Kidney epithelial cell (primary cell): ENCODE results near the gene FBLN2. TPM values are rescaled to one million over a fixed set of nuclear protein-coding genes. Genes with fewer than 3 reads are reported as not detected.
"Not testable (repeated sequence)": the region's sequence is repeated elsewhere in the genome, so short reads cannot be mapped to it uniquely, and the experiment has no call there.

ENCODE experiments used
- DNase-seq: peaks from one replicate; pipeline ENCODE4 v3.0.0-alpha.2; 2010; ENCODE audit warnings: low read depth
- H3K27me3 ChIP-seq: 2 replicates; pipeline ENCODE4 v1.6.0; 2011; ENCODE audit warnings: low read length; ENCODE audit not compliant: control insufficient read depth, insufficient read depth
- H3K36me3 ChIP-seq: 2 replicates; pipeline ENCODE4 v1.5.1; 2011; ENCODE audit warnings: low read length; ENCODE audit not compliant: control insufficient read depth, insufficient read depth
- H3K4me3 ChIP-seq: 2 replicates; pipeline ENCODE4 v1.5.1; 2011; ENCODE audit warnings: low read depth, mild to moderate bottlenecking, control low read depth, low read length
- CTCF ChIP-seq: IDR thresholded peaks from 2 replicates; pipeline ENCODE4 v1.5.1; 2011; ENCODE audit warnings: mild to moderate bottlenecking, moderate library complexity, low read length, control low read depth, inconsistent platforms; ENCODE audit not compliant: insufficient read depth, poor library complexity, severe bottlenecking
- total RNA-seq: library from RNA; depleted of rRNA; stranded (reverse); fragments of >200 nt; gene quantifications from 2 replicates; pipeline ENCODE4 v1.2.3, GENCODE V29; 2015

The FBLN2 gene
- total RNA-seq, 1 donor from 2014 or later: 6.7 TPM

- H3K36me3 ChIP-seq: no peaks in the 10 kb centered on the region
- no peak for TF ChIP-seq CTCF
- no peak overlapping the region for H3K4me3 ChIP-seq
- DNase-seq: no peak
- H3K27me3 ChIP-seq: peaks cover 11% of the 10 kb centered on the region
Measured at GRCh38 chr3:13561967-13562366, 13.0 kb downstream of the FBLN2 start.

DNA sequence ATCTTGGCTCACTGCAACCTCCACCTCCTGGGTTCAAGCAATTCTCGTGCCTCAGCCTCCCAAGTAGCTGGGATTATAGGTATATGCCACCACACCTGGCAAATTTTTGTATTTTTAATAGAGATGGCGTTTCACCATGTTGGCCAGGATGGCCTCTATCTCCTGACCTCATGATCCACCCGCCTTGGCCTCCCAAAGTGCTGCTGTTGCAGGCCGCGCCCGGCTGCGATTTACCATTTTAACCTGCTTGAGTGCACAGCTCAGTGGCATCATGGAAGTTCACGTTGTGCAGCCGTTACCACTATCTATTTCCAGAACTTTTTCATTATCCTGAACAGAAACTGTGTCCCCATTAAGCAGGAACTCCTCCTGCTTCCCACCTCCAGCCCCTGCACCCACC, 13.5 kb downstream of the FBLN2 start:
- H3K36me3 ChIP-seq, DNase-seq, H3K4me3 ChIP-seq, H3K27me3 ChIP-seq: not testable (repeated sequence)

DNA sequence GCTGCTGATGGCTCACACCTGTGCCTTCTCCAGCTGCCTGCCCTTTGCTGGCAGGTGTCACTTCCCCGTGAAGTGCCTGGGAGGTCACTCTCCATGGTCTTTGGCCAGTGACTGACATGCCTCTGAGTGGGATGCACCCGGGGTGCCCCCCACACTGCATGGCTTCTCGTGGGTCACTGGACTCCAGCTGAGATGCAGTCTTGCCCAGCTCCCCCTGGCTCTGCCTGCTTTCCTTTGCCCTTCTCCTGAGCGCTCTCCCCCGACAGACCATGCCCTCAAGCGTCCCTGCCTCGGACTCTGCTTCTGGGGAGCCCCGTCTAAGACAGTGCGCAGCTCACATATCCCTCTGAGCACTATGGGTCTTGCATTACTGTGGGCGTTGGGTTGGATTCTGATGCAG, 14.4 kb downstream of the FBLN2 start:
- DNase-seq: no peak
- H3K4me3 ChIP-seq: no peak overlapping the region
- TF ChIP-seq CTCF: no peak
- peaks cover 11% of the 10 kb centered on the region for H3K27me3 ChIP-seq
- H3K36me3 ChIP-seq: no peaks in the 10 kb centered on the region

- no peaks in the 10 kb centered on the region for H3K36me3 ChIP-seq
- no peak for DNase-seq
- peaks cover 13% of the 10 kb centered on the region for H3K27me3 ChIP-seq
- H3K4me3 ChIP-seq: no peak overlapping the region
- no peak for TF ChIP-seq CTCF
Measured at GRCh38 chr3:13563911-13564310, 15.0 kb downstream of the FBLN2 start.

- no peak overlapping the region for H3K4me3 ChIP-seq
- DNase-seq: no peak
- peaks cover 16% of the 10 kb centered on the region for H3K27me3 ChIP-seq
- H3K36me3 ChIP-seq: no peaks in the 10 kb centered on the region
- no peak for TF ChIP-seq CTCF
Measured at GRCh38 chr3:13564751-13565560, 16.0 kb downstream of the FBLN2 start.

DNA sequence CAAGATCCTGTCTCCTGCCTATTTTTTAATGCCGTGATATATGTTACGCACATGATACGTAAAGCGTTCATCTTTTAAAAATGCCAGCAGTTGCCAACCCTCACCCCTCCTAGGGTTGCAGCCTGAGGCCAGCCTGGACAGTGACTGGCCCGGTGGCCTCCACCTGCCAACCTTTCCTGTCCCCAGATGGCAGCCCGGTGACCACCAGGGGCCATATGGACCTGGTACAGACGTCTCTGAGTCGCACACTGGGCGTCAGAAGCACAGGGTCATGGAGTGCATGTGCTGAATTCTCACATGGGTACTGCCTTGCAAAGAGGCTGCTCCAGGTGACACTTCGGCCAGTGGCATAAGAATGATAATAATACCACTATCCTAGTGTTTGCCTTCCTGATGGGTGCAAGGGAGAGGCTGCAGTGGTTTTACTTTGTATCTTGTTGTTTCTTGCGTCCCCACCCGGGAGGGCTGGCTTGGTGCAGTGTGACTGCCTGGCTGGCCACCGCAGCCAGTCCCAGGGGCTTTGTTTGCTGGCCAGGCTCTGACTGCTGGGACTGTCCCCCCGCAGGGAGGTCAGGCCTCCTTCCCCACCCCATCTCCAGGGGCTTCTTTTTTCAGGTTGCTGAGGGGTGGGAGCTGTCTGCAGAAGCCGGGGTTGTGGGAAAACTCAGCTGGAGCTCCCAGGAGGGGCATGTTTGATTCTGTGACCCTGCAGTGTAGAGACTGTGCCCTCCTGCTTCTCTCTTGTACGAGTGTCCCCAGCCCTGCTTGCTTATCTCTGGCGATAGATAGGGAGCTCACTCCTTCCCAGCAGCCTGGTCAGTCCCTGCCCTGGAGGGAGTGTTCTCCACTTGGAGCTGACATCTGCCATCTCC, 16.9 kb downstream of the FBLN2 start:
- TF ChIP-seq CTCF: no peak
- Histone ChIP-seq H3K27me3 (peaks cover 19% of the 10 kb centered on the region), H3K36me3 (no peaks in the 10 kb centered on the region), H3K4me3 (no peak overlapping the region)
- no peak for DNase-seq
